HG03442 (cell line): Measurements from ENCODE around the gene CHST13.

ENCODE experiments used
- ATAC-seq: cut with Tn5 transposase; IDR thresholded peaks from one replicate; pipeline ENCODE4 v1.9.1; 2021; ENCODE audit warnings: mild to moderate bottlenecking, moderate library complexity; ENCODE audit not compliant: unreplicated experiment

Gene CHST13

GRCh38 chr3:126487151-126487771 is 36.7 kb upstream of the CHST13 start:
- no peak for ATAC-seq

GRCh38 chr3:126488185-126488584 is 35.8 kb upstream of the CHST13 start:
- no peak for ATAC-seq

- no peak for ATAC-seq
Observed at GRCh38 chr3:126488886-126489569, 34.9 kb upstream of the CHST13 start.

- no peak for ATAC-seq
Observed at GRCh38 chr3:126490619-126491018, 33.3 kb upstream of the CHST13 start.

- ATAC-seq = no peak
Observed at GRCh38 chr3:126491221-126492013, 32.5 kb upstream of the CHST13 start.

- no peak for ATAC-seq
Observed at GRCh38 chr3:126493051-126493450, 30.9 kb upstream of the CHST13 start.

- ATAC-seq = no peak
Observed at GRCh38 chr3:126493739-126494138, 30.2 kb upstream of the CHST13 start.

GRCh38 chr3:126494204-126494969 is 29.6 kb upstream of the CHST13 start:
- ATAC-seq = no peak

- no peak for ATAC-seq
Observed at GRCh38 chr3:126494970-126495230, 29.1 kb upstream of the CHST13 start.

GRCh38 chr3:126495786-126496185 is 28.2 kb upstream of the CHST13 start:
- ATAC-seq = no peak

- ATAC-seq = no peak
Observed at GRCh38 chr3:126496894-126497850, 26.8 kb upstream of the CHST13 start.

GRCh38 chr3:126497956-126498355 is 26.0 kb upstream of the CHST13 start:
- no peak for ATAC-seq

GRCh38 chr3:126498461-126498860 is 25.5 kb upstream of the CHST13 start:
- no peak for ATAC-seq

- ATAC-seq = no peak
Observed at GRCh38 chr3:126498929-126499328, 25.0 kb upstream of the CHST13 start.

- no peak for ATAC-seq
Observed at GRCh38 chr3:126499401-126499800, 24.6 kb upstream of the CHST13 start.

GRCh38 chr3:126500016-126500415 is 23.9 kb upstream of the CHST13 start:
- ATAC-seq = no peak

GRCh38 chr3:126501054-126501453 is 22.9 kb upstream of the CHST13 start:
- no peak for ATAC-seq

- ATAC-seq = no peak
Observed at GRCh38 chr3:126501736-126502135, 22.2 kb upstream of the CHST13 start.

GRCh38 chr3:126502656-126503055 is 21.3 kb upstream of the CHST13 start:
- no peak for ATAC-seq

GRCh38 chr3:126503701-126504100 is 20.3 kb upstream of the CHST13 start:
- no peak for ATAC-seq
